ENCODE results near the gene NXPE3.

NXPE3 gene

DNA sequence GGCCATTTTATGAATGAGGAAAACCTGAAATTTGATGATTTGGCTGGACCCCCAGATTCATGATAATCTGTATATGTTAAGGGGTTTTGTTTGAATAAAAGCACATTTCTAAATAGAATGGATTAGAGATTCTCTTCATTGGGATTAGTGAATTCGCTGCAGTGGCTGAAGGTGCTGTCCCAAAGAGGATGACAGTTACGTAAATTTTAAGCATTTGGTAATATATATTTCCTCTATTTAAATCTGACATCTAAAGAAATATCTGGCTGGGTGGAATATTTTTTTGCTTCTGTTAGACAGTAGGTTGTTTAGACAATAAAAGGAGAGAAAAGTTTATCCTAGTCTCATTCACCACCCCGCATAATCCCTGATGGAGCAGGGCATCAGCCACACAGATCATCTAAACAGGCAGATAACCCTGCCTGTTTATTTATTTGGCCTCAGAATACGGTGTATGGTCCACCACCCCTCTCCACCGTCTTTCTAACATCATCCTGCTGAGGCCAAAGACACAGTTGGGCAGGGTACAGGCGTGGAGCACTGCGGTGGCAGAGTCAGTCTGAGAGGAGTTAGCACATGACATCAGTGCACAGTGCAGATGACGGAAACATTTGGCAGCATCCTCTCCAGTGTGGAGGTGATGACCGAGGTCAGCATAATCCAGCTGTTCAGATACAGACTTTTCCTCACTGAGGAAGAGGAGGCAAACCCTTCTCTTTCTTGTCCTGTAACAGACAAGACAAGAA is 49.9 kb downstream of the NXPE3 start:
- DNase-seq (ENCODE audit: low read depth in 2 of 2) = no peak

DNA sequence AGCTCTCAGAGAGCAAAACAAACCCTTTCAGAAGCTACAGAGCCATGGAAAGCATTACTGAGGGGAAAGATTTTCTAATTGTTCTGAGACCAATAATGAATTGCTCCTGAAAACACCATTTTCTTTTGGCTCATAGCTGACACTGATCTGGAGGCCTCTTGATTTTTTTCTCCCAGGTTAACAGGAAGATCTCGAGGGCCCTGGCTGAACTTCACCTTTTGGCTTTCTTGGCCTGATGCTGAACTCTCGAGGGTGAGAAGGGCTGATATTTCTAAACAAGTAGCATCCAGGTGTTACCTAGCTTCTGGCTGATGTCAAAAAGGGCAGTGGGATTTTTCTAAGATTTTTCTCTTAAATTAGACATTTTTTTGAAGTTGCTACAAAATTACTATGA is 50.4 kb downstream of the NXPE3 start:
- no peak for DNase-seq (ENCODE audit: low read depth in 2 of 2)

- DNase-seq (ENCODE audit: low read depth in 2 of 2) = no peak
These were observed 50.9 kb downstream of the NXPE3 start for GRCh38 chr3:101829874-101830273.

- no peak for DNase-seq (ENCODE audit: low read depth in 2 of 2)
These were observed 54.5 kb downstream of the NXPE3 start for GRCh38 chr3:101833446-101833974.

GRCh38 chr3:101835676-101836075 is 56.7 kb downstream of the NXPE3 start:
- DNase-seq (ENCODE audit: low read depth in 2 of 2) = no peak

- no peak for DNase-seq (ENCODE audit: low read depth in 2 of 2)
These were observed 57.1 kb downstream of the NXPE3 start for GRCh38 chr3:101836160-101836559.

DNA sequence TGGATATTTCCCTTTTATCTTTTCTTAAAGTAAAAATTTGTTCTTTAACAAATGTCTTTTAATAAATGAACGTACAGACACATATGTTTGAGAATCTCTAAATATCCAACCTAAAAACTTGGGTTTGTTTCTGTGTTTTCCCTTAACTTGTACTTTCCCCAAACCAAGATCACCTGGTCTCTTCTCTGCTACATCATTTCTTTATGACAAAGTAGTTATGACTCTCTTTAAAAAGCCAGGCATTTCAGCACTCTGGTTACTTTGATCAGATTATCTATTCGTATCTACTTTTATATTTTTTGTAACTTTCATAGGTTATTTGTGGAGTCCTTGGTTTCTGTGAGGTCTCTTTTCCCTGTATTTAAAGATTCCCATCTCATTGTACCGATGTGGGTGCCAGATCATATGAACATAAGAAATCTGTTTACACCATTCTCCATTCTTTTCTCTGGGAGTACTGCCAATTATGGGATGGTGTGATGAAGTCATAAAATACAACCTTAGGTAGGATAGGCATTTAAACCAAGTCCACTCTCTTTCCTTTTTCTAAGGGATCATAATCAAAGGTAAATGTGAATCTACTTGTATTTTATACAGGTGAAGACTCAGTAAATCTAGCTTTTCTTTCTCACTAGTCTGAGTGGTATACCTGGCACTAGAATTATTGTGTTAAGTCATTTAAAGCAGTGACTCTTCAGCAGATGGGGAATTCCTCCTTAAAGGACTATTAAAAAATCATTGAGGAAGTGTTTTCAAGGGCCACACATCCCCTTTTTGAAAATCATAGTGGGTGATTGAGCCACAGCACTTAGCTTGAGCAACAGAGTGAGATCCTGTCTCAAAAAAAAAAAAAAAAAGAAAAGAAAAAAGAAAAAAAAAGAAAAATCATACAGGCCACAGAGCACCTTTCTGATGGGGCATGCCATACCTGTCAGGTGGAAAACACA is 57.9 kb downstream of the NXPE3 start:
- peak in 1 of 2 experiments; percentile 64 for DNase-seq (ENCODE audit: low read depth in 2 of 2)

- no peak for DNase-seq (ENCODE audit: low read depth in 2 of 2)
These were observed 59.7 kb downstream of the NXPE3 start for GRCh38 chr3:101838691-101839090.

DNA sequence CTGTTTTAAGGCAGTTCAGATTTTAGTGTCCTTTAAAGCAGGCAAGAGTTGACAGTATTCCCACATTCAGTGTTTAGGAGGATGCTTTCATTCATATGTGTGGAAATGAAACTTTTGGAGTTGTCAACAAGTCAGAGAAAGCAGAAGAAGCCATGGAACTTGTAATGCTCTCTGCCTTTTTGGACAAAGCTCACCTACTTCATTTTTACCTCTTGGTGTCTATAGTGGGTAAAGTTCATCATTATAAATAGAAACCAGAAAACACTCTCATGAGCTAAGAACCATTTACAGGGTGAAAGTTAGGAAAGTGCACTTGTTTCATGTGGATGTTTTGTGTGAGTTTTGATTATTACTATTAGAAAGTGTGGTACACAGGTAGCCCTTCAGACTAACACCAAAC is 61.1 kb downstream of the NXPE3 start:
- DNase-seq (ENCODE audit: low read depth in 2 of 2) = no peak

DNA sequence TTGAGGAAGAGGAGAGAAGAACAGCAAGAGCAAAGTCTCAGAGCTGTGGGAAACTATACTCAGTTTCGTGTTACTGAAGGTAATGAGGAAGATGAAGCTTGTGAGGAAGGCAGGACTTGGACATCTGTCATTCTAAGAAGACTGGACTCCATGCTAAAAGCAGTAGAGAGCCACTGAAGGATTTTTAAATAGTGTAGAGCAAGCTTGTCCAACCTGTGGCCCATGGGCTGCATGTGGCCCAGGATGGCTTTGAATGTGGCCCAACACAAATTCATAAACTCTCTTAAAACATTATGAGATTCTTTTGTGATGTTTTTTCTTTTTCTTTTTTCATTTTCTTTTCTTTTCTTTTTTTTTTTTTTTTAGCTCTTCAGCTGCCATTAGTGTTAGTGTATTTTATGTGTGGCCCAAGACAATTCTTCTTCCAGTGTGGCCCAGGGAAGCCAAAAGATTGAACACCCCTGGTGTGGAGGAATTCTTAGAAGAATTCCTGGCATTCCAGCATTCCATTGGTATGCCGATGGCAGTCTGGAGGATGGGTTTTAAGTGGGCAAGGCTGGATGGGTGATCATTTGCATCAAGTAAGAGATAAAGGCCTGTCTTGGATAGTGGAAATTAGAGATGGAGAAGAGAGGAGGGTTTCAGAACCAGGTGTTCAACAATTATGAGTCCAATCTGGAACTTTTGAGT is 63.4 kb downstream of the NXPE3 start:
- DNase-seq (ENCODE audit: low read depth in 2 of 2) = no peak

DNA sequence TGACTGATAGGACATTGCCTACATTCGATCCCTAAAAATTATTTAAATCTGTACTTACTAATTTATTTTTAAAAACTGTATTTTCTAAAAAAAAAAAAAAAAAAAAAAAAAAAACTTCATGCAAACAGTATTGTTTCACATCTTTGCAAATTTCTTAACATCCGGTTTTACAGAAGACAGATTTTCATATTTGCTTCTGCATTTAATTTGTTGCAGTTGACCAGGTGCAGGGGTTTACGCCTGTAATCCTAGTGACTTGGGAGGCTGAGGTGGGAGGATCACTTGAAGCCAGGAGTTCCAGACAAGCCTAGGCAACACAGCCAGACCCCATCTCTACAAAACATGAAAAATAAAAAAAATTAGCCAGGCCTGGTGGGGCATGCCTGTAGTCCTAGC is 63.9 kb downstream of the NXPE3 start:
- no peak for DNase-seq (ENCODE audit: low read depth in 2 of 2)

DNA sequence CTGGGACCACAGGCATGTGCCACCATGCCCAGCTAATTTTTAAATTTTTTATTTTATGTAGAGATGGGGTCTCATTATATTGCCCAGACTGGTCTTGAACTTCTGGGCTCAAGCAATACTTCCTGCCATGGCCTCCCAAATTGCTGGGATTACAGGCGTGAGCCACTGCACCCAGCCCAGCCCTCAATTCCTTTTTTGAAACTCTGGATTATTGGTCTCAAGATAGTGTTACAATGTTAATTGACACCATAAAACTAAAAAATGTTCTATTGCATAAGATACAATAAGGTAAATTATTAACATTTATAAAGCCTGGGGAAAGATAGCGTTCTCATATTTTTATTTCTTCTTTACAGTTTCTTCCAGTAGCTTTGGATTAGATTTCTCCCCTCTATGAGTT is 66.4 kb downstream of the NXPE3 start:
- DNase-seq (ENCODE audit: low read depth in 2 of 2) = no peak

- DNase-seq (ENCODE audit: low read depth in 2 of 2) = no peak
These were observed 67.7 kb downstream of the NXPE3 start for GRCh38 chr3:101846709-101847108.

- no peak for DNase-seq (ENCODE audit: low read depth in 2 of 2)
These were observed 68.3 kb downstream of the NXPE3 start for GRCh38 chr3:101847328-101847727.

DNA sequence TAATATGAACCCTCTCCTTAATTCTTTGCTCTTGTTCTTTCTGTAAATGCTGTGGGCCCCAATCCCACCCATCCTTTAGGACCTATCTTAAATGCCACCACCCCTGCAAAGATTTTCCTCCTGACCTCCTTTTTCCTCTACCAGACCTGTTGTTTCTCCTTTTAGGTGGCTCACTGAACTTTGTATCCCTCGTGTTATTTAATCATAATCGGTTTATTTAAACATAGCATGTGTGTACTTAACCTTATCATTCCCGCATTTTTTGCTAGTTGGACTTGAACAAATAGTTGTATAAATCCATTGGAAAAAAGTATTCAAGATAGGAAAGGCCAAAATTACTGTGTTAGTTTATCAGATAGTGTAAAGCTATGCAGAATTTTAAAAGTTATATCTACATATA is 69.3 kb downstream of the NXPE3 start:
- no peak for DNase-seq (ENCODE audit: low read depth in 2 of 2)

- DNase-seq (ENCODE audit: low read depth in 2 of 2) = peak; percentile 81 to 82
These were observed 70.0 kb downstream of the NXPE3 start, which contains the start of gene NFKBIZ for GRCh38 chr3:101848754-101849713. Gene NFKBIZ, plus strand, starts transcription at chr3:101849514. Its CDS starts 115 bp downstream, at chr3:101849629.

DNA sequence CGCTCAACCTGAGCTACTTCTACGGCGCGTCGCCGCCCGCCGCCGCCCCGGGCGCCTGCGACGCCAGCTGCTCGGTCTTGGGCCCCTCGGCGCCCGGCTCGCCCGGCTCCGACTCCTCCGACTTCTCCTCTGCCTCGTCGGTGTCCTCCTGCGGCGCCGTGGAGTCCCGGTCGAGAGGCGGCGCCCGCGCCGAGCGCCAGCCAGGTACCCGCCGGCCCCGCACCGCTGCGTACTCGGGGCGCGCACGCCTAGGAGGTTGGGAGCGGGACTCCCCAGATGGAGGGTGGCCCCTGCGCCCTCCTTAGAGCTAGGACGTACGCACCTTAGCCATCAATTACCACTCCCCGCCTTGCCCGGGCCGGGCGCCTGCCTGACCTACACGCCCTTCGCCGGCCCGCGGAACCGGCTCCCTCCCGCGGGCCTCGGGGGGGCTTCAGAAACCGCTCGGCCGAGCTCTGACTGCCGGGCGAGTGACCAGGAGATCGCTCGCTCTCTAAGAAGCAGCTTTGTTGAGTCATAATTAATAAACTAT is 70.8 kb downstream of the NXPE3 start:
- no peak for DNase-seq (ENCODE audit: low read depth in 2 of 2)

GRCh38 chr3:101850246-101851051 is 71.4 kb downstream of the NXPE3 start:
- DNase-seq (ENCODE audit: low read depth in 2 of 2) = peak; percentile 54 to 66

GRCh38 chr3:101851072-101851770 is 72.2 kb downstream of the NXPE3 start:
- DNase-seq (ENCODE audit: low read depth in 2 of 2) = no peak

Measured in fibroblast of skin of left biceps (primary cell).